ENCODE results near the gene RPA3.

RPA3 gene

DNA sequence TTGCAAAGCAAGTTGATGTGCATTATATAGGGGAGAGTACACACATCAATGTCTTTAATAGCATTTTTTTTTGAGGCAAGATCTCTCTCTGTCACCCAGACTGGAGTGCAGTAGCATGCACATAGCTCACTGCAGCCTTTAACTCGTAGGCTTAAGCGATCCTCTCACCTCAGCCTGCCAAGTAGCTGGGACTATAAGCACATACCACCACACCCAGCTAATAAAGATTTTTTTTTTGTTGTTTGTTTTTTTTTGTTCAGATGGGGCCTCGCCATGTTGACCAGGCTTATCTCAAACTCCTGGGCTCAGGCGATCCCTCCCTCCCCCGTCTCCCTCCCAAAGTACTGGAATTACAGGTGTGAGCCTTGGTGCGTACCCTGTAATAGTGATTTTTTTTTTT lies 76.3 kb downstream of the RPA3 start (continued):
- no peak for TF ChIP-seq HOXA7 (CRISPR knock-in tag; IDR thresholded peaks at IDR 0.05; ENCODE audit: borderline replicate concordance)
- no peak for TF ChIP-seq ZNF529 (tag by site-specific recombination; IDR thresholded peaks at IDR 0.05; ENCODE audit: insufficient replicate concordance)
- TF ChIP-seq, protein P1, sequence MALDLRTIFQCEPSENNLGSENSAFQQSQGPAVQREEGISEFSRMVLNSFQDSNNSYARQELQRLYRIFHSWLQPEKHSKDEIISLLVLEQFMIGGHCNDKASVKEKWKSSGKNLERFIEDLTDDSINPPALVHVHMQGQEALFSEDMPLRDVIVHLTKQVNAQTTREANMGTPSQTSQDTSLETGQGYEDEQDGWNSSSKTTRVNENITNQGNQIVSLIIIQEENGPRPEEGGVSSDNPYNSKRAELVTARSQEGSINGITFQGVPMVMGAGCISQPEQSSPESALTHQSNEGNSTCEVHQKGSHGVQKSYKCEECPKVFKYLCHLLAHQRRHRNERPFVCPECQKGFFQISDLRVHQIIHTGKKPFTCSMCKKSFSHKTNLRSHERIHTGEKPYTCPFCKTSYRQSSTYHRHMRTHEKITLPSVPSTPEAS (tag by site-specific recombination; IDR thresholded peaks at IDR 0.05), result no peak
- no peak for TF ChIP-seq ZNF391 (tag by site-specific recombination; IDR thresholded peaks at IDR 0.05; ENCODE audit: borderline replicate concordance, low read depth)
- no peak for TF ChIP-seq ZNF366 (tag by site-specific recombination; conservative IDR thresholded peaks at IDR 0.05)
- TF ChIP-seq, protein P2, sequence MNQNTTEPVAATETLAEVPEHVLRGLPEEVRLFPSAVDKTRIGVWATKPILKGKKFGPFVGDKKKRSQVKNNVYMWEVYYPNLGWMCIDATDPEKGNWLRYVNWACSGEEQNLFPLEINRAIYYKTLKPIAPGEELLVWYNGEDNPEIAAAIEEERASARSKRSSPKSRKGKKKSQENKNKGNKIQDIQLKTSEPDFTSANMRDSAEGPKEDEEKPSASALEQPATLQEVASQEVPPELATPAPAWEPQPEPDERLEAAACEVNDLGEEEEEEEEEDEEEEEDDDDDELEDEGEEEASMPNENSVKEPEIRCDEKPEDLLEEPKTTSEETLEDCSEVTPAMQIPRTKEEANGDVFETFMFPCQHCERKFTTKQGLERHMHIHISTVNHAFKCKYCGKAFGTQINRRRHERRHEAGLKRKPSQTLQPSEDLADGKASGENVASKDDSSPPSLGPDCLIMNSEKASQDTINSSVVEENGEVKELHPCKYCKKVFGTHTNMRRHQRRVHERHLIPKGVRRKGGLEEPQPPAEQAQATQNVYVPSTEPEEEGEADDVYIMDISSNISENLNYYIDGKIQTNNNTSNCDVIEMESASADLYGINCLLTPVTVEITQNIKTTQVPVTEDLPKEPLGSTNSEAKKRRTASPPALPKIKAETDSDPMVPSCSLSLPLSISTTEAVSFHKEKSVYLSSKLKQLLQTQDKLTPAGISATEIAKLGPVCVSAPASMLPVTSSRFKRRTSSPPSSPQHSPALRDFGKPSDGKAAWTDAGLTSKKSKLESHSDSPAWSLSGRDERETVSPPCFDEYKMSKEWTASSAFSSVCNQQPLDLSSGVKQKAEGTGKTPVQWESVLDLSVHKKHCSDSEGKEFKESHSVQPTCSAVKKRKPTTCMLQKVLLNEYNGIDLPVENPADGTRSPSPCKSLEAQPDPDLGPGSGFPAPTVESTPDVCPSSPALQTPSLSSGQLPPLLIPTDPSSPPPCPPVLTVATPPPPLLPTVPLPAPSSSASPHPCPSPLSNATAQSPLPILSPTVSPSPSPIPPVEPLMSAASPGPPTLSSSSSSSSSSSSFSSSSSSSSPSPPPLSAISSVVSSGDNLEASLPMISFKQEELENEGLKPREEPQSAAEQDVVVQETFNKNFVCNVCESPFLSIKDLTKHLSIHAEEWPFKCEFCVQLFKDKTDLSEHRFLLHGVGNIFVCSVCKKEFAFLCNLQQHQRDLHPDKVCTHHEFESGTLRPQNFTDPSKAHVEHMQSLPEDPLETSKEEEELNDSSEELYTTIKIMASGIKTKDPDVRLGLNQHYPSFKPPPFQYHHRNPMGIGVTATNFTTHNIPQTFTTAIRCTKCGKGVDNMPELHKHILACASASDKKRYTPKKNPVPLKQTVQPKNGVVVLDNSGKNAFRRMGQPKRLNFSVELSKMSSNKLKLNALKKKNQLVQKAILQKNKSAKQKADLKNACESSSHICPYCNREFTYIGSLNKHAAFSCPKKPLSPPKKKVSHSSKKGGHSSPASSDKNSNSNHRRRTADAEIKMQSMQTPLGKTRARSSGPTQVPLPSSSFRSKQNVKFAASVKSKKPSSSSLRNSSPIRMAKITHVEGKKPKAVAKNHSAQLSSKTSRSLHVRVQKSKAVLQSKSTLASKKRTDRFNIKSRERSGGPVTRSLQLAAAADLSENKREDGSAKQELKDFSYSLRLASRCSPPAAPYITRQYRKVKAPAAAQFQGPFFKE (tag by site-specific recombination; IDR thresholded peaks at IDR 0.05; ENCODE audit: borderline replicate concordance), result no peak
- TF ChIP-seq, protein P3, sequence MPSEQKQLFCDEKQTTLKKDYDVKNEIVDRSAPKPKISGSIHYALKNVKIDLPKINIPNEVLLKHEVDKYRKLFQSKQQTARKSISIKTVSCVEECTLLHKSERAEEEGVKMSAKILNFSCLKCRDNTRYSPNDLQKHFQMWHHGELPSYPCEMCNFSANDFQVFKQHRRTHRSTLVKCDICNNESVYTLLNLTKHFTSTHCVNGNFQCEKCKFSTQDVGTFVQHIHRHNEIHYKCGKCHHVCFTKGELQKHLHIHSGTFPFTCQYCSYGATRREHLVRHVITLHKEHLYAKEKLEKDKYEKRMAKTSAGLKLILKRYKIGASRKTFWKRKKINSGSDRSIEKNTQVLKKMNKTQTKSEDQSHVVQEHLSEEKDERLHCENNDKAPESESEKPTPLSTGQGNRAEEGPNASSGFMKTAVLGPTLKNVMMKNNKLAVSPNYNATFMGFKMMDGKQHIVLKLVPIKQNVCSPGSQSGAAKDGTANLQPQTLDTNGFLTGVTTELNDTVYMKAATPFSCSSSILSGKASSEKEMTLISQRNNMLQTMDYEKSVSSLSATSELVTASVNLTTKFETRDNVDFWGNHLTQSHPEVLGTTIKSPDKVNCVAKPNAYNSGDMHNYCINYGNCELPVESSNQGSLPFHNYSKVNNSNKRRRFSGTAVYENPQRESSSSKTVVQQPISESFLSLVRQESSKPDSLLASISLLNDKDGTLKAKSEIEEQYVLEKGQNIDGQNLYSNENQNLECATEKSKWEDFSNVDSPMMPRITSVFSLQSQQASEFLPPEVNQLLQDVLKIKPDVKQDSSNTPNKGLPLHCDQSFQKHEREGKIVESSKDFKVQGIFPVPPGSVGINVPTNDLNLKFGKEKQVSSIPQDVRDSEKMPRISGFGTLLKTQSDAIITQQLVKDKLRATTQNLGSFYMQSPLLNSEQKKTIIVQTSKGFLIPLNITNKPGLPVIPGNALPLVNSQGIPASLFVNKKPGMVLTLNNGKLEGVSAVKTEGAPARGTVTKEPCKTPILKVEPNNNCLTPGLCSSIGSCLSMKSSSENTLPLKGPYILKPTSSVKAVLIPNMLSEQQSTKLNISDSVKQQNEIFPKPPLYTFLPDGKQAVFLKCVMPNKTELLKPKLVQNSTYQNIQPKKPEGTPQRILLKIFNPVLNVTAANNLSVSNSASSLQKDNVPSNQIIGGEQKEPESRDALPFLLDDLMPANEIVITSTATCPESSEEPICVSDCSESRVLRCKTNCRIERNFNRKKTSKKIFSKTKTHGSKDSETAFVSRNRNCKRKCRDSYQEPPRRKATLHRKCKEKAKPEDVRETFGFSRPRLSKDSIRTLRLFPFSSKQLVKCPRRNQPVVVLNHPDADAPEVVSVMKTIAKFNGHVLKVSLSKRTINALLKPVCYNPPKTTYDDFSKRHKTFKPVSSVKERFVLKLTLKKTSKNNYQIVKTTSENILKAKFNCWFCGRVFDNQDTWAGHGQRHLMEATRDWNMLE (tag by site-specific recombination; conservative IDR thresholded peaks at IDR 0.05; ENCODE audit: low read depth), result no peak
- TF ChIP-seq ZBTB17 (tag by site-specific recombination; IDR thresholded peaks at IDR 0.05), result no peak
- no peak for TF ChIP-seq ZNF701 (tag by site-specific recombination; IDR thresholded peaks at IDR 0.05)
- no peak for TF ChIP-seq ZNF324 (tag by site-specific recombination; IDR thresholded peaks at IDR 0.05)
- TF ChIP-seq, protein P4, sequence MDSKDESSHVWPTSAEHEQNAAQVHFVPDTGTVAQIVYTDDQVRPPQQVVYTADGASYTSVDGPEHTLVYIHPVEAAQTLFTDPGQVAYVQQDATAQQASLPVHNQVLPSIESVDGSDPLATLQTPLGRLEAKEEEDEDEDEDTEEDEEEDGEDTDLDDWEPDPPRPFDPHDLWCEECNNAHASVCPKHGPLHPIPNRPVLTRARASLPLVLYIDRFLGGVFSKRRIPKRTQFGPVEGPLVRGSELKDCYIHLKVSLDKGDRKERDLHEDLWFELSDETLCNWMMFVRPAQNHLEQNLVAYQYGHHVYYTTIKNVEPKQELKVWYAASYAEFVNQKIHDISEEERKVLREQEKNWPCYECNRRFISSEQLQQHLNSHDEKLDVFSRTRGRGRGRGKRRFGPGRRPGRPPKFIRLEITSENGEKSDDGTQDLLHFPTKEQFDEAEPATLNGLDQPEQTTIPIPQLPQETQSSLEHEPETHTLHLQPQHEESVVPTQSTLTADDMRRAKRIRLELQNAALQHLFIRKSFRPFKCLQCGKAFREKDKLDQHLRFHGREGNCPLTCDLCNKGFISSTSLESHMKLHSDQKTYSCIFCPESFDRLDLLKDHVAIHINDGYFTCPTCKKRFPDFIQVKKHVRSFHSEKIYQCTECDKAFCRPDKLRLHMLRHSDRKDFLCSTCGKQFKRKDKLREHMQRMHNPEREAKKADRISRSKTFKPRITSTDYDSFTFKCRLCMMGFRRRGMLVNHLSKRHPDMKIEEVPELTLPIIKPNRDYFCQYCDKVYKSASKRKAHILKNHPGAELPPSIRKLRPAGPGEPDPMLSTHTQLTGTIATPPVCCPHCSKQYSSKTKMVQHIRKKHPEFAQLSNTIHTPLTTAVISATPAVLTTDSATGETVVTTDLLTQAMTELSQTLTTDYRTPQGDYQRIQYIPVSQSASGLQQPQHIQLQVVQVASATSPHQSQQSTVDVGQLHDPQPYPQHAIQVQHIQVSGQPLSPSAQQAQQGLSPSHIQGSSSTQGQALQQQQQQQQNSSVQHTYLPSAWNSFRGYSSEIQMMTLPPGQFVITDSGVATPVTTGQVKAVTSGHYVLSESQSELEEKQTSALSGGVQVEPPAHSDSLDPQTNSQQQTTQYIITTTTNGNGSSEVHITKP (tag by site-specific recombination; IDR thresholded peaks at IDR 0.05), result peak; percentile 34; the same call in 1 of the 2 replicates
- TF ChIP-seq ZNF747 (tag by site-specific recombination; IDR thresholded peaks at IDR 0.05), result no peak
- TF ChIP-seq, protein P5, sequence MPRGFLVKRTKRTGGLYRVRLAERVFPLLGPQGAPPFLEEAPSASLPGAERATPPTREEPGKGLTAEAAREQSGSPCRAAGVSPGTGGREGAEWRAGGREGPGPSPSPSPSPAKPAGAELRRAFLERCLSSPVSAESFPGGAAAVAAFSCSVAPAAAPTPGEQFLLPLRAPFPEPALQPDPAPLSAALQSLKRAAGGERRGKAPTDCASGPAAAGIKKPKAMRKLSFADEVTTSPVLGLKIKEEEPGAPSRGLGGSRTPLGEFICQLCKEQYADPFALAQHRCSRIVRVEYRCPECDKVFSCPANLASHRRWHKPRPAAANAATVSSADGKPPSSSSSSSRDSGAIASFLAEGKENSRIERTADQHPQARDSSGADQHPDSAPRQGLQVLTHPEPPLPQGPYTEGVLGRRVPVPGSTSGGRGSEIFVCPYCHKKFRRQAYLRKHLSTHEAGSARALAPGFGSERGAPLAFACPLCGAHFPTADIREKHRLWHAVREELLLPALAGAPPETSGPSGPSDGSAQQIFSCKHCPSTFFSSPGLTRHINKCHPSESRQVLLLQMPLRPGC (tag by site-specific recombination; IDR thresholded peaks at IDR 0.05), result no peak
- TF ChIP-seq ZNF830 (tag by site-specific recombination; IDR thresholded peaks at IDR 0.05; ENCODE audit: low read depth), result no peak
- no peak for TF ChIP-seq MZF1 (tag by site-specific recombination; IDR thresholded peaks at IDR 0.05; ENCODE audit: borderline replicate concordance)
- TF ChIP-seq ZNF19 (tag by site-specific recombination; IDR thresholded peaks at IDR 0.05; ENCODE audit: low read depth), result no peak

All from HEK293 (cell line).